Measurements from ENCODE around the gene VKORC1.

Gene VKORC1

DNA sequence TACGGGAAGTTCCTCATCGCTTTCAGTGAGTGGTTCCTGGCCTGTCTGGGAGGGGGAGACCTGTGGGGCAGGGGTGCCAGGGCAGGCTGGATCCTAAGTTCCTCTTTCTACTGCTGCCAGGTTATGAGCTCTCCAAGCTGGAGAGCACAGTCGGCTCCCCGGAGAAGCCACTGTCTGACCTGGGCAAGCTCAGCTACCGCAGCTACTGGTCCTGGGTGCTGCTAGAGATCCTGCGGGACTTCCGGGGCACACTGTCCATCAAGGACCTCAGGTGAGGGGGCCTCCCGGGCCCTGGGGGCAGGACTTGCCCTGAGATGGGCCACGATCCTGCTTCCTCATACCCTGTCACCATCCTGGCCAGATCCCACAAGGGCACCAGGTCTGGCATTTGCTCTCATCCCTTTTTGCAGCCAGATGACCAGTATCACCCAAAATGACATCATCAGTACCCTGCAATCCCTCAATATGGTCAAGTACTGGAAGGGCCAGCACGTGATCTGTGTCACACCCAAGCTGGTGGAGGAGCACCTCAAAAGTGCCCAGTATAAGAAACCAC is 35.8 kb upstream of the VKORC1 start:
- no peak for DNase-seq (ENCODE audit: low read depth in 2 of 2)

DNA sequence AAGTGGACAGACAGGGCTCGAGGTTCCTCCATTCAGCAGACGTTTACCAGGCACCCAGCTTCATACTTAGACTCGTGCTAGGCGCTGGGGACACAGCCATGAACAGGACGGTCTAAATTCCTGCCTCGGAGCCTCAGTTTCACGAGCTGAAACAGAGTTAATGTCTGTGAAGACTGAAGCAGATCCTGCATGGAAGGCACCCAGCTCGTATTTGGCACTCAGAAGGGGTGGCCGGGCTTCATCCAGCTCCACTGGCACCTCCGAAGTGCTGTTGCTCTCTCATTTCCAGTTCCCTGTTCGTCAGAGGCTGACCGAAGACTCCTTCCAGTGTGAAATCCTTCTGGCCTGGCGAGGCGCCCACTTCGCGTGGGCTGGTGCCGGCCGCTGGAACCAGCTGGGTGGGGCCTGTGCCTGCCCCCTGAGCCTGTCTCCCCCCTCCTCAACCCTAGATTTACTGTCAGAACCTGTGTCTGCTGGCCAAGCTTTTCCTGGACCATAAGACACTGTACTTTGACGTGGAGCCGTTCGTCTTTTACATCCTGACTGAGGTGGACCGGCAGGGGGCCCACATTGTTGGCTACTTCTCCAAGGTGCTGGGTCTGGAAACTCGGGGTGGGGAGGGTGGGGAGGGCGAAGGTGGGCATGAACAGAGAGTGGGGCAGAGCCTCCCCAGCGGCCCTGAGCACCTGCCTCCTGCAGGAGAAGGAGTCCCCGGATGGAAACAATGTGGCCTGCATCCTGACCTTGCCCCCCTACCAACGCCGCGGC is 35.2 kb upstream of the VKORC1 start:
- no peak for DNase-seq (ENCODE audit: low read depth in 2 of 2)

DNA sequence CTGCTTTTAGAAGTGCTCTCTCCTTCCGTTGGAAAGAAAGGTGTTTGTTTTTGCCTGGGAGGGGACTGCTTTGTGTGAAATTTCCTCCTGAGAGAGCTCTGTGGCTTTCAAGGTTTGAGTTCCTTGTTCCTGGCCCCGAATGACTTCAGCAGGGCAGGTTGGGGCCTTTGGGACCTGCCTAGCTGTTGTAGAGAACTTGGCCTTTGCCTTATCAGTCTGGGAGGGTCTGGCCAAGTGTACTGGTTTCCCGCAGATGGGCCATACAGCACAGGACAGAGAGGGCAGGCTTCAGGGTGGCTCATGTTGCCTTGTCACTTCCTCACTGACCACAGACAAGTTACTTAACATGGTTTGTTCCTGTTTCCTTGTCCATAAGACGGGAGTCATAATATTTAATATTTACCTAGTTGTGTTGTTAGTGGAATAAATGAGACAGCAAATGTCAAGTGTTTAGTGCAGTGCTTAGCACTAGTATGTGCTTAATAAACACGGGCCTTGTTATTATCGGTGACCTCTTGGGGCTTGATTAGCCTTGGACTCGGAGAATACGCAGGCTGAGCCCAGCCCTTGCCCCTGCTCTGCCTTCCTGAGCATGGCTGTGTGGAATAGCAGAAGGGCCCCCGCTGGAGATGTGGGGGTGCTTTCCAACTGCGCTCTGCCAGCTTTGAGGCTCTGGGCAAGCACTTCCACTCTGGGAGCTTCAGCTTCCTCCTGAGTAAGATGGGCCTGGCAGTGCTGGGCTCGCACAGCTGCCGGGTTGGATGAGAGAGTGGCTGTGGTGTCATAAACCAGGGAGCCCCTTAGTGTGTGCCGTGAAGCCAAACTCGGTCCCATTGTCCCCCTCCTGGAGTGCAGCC is 34.3 kb upstream of the VKORC1 start:
- DNase-seq (ENCODE audit: low read depth in 2 of 2): no peak

DNA sequence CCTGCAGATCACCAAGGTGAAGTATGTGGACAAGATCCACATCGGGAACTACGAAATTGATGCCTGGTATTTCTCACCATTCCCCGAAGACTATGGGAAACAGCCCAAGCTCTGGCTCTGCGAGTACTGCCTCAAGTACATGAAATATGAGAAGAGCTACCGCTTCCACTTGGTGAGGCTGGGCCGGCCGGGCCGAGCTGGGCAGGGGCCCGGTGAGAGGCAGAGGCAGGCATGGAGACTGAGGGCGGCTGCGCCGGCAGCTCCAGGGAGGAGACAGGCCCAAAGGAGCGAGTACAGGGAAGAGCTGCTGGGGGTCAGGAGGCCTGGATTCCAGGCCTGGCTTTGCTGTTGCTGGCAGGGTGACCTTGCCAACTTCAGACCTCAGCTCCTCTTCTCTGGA is 32.6 kb upstream of the VKORC1 start:
- DNase-seq (ENCODE audit: low read depth in 2 of 2): no peak

GRCh38 chr16:31125844-31126243 is 31.2 kb upstream of the VKORC1 start:
- no peak for DNase-seq (ENCODE audit: low read depth in 2 of 2)

DNA sequence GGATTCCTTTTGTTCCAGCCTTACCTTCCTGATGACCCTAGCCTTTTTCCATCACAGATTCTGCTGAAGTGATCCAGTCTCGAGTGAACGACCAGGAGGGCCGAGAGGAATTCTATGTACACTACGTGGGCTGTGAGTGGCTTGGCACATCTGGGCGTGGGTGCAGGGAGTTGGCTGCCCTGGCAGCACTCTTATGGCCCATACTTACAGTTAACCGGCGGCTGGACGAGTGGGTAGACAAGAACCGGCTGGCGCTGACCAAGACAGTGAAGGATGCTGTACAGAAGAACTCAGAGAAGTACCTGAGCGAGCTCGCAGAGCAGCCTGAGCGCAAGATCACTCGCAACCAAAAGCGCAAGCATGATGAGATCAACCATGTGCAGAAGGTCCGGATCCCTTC is 25.5 kb upstream of the VKORC1 start:
- no peak for DNase-seq (ENCODE audit: low read depth in 2 of 2)

DNA sequence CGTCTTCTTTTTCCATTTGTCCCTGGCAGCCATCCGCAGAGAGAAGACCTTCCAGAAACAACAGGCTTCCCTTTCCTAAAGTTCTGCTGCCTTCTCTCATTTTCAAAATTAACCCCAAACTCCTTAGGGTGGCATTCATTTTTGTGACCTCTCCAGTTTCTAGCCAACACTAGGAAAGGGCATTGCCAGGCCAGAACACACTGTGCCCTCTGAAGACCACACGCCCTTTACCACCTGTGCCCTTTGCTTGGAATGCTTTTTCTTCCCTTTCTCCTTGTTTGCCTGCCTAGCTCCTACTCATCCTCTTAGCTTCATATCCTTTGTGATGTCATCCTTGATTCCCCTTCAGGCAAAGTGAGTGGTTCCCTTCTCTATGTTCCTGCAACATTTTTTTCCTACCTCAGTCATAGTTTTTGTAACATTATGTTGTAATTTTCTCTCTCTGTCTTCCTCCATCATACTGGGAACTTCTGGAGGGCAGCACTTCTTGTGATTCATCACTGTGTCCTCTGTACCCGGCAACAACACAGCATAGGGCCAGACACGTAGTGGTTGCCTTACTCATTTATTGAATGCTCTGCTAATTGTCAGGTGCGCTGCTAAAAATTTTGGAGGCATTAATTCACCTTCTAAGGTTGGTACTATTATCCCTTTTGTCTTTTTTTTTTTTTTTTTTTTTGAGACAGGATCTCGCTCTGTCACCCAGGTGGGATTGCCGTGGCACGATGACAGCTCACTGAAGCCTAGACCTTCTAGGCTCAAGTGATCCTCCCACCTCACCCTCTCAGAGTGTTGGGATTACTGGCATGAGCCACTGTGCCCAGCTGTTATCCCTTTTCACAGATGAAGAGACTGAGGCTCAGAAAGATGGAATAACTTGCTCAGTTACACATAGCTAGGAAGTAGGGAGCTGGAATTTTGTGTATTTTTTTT is 23.9 kb upstream of the VKORC1 start:
- no peak for DNase-seq (ENCODE audit: low read depth in 2 of 2)

DNA sequence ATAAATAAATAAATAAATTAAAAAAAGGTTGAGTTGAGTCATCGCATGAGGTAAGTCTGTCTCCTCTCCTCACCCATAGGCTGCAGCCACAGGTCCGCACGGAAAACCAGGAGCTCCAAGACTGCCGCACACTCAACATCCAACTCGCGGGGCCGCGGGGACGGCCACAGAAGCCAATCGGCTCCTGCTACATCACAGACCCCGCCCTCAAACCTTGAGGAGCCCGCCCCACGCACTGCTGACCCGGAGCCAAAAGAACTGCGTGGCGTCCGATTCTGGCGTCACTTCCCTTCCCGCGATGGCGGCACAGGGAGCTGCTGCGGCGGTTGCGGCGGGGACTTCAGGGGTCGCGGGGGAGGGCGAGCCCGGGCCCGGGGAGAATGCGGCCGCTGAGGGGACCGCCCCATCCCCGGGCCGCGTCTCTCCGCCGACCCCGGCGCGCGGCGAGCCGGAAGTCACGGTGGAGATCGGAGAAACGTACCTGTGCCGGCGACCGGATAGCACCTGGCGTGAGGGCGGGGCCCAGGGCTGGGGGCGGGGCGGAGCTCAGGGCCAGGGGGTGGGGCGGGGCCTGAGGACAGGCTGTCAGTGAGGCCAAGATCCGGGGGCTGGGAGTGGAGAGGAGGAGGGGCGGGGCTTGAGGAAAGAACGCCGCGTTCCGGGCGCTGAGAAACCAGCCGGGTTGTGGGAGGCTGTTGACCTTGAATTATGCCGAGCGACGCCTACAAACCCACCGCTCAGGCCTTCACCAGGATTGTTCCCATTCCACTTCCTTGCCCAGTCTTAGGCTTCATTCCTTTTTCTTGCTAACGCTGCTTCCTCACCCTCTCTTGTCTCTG is 23.0 kb upstream of the VKORC1 start, which contains the start of gene KAT8:
KAT8 (plus strand) TSS at position 281 of the 839 bp plus-strand sequence; CDS start at position 299, 18 bp downstream.
- DNase-seq (ENCODE audit: low read depth in 2 of 2): peak; percentile 96 to 98

DNA sequence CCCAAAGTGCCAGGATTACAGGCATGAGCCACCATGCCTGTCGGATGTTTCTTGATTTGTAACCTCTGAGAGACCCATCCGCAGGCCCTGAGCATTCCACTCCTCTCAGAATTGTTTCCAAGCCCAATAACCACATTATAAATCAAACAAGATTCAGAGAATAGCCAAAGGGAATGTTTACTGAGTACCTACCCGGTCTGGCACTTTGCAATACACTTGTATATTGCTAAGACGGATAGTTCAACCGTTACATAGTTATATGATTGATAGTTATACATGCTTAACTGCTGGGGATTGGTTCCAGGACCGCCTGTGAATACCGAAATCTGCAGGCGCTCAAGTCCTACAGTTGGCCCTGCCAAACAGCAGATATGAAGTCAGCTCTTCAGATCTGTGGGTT is 19.9 kb upstream of the VKORC1 start:
- no peak for DNase-seq (ENCODE audit: low read depth in 2 of 2)

GRCh38 chr16:31113121-31114120 is 18.8 kb upstream of the VKORC1 start:
- DNase-seq (ENCODE audit: low read depth in 2 of 2): no peak

DNA sequence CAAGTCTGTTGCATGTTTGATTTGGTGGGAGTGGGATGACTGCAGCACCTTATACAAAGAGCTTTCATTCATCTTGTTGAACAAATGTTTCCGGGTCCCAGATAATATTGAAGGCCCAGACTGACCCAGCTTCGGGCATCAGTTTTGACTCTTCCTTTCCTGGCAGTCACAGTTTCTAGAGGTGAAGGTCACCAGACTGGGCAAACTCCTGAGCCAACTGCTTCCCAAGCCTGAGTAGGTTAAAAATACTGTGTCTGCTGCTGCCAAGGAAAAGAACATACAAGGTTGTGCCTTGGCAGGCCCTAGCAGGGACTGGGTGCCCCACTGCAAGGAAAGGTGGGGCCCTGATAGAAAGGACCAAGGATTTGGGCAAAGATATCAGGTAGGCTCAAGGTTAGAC is 18.1 kb upstream of the VKORC1 start:
- no peak for DNase-seq (ENCODE audit: low read depth in 2 of 2)

- no peak for DNase-seq (ENCODE audit: low read depth in 2 of 2)
Observed at GRCh38 chr16:31111881-31112466, 17.4 kb upstream of the VKORC1 start.

- DNase-seq (ENCODE audit: low read depth in 2 of 2): no peak
Observed at GRCh38 chr16:31110106-31111034, 15.8 kb upstream of the VKORC1 start.

- DNase-seq (ENCODE audit: low read depth in 2 of 2): no peak
Observed at GRCh38 chr16:31109622-31110021, 15.0 kb upstream of the VKORC1 start.

- DNase-seq (ENCODE audit: low read depth in 2 of 2): no peak
Observed at GRCh38 chr16:31108794-31109558, 14.4 kb upstream of the VKORC1 start.

DNA sequence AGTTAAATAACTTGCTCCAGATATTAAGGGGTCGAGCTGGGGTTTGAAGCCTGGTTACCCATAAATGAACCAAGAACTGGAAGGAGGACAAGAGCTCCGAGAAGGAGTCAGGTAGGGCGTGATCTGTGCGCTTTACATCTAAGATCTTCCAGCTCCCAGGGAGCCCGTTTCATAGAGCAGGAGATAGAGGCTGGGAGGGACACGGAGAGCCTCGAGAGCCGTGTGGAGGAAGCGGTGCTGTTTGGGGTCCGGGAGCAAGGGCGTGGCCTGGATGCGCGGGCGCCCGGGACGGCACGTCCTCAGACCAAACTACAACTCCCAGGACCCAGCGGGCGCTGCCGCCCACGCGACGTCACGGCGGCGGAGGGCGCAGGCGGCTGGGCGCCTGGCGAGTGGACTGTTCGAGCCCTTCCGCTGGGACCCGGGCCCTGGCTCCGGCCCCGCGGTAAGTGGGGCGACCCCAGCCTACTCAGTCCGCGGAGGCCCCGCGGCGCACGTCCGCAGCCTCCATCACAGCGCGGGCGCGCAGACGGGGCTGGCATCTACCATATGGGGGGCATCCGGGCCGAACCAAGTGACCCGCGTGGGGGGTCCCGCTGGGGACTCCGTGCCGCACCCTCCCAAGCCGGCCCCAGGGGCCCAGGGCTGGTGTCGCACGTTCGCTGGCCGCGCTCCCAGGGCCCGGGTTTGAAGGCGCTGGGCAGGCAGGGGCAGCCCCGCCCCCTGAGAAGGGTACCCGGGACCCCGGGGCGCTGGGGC is 13.6 kb upstream of the VKORC1 start, which contains the start of gene BCKDK:
BCKDK (plus strand) TSS at position 352 of the 759 bp plus-strand sequence. CDS start 838 bp downstream, outside the sequence.
- peak; percentile 65 to 80 for DNase-seq (ENCODE audit: low read depth in 2 of 2)
